Measurements from ENCODE around the gene ARHGAP26.
A peak's percentile ranks its signal among the peaks of the same experiment; 100 is the strongest.

Gene ARHGAP26

DNA sequence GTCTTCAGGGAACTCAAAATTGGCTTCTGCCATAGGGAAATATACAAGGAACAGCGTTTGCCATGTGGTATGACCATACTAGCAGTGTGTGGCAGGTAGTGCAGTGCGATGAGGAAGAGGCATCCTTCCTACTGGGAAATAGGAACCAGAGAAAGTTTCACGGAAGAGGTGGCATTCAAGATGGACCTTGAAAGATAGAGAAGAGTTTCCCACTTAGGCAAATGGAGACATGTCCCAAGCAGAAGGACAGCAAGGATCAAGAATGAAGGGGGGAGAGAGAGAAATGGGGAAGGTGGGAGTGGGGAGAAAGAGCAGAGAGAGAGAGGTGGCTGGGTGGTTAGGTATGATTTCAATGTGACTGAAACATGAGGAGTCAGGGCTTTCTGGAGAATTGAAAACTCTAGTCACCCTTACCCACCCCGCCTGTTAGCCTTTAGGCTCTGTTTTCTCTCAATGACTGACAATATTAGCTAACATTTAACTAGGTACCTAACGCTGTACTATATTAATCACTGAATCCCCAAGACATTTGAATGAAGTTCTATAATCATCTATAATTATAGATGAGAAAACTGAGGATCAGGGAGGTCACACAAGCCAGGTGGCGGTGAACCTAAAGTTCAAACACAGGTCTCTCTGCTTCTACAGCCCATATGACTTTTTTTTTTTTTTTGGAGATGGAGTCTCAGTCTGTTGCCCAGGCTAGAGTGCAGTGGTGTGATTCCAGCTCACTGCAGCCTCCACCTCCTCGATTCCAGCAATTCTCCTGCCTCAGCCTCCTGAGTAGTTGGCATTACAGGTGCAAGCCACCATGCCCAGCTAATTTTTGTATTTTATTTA, 462.0 kb downstream of the ARHGAP26 start:
- H3K27ac Mint-ChIP-seq = no peak overlapping the region
- H3K4me1 Mint-ChIP-seq = peaks cover 20 to 29% of the 10 kb centered on the region in 2 donors
- H3K27me3 Mint-ChIP-seq = peaks cover 0 to 11% of the 10 kb centered on the region in 2 donors
- no peak overlapping the region for H3K4me3 Mint-ChIP-seq
- ATAC-seq (replicated peaks) (peak in 1 of 2 donors; percentile 23), DNase-seq (no peak)
- no peaks in the 10 kb centered on the region for H3K36me3 Mint-ChIP-seq
- H3K9me3 Mint-ChIP-seq = peaks cover 0 to 1% of the 10 kb centered on the region in 2 donors

DNA sequence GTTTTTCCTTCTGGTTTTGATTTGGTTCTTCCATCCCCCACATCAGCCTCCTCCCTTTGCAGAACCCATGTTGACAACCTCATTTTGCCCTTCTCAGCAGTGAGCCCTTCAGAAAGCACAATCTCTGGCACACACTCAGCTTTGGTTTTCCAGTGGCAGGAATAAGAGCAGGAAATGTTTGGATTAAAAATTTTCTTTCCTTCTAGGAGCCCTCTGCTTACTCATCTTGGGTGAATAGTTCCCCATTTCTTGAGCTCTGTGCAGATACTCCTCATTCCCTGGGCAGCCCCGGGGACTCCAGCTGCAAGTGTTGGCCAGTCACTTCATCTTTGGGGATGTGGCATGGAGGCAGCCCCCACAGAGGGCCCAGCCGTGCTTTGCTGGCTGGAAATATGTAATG, 462.9 kb downstream of the ARHGAP26 start:
- ATAC-seq (replicated peaks) = no peak
- H3K27me3 Mint-ChIP-seq = peaks cover 0 to 11% of the 10 kb centered on the region in 2 donors
- H3K9me3 Mint-ChIP-seq = peaks cover 0 to 1% of the 10 kb centered on the region in 2 donors
- peaks cover 20 to 29% of the 10 kb centered on the region in 2 donors for H3K4me1 Mint-ChIP-seq
- DNase-seq = no peak
- no peaks in the 10 kb centered on the region for H3K36me3 Mint-ChIP-seq
- H3K4me3 Mint-ChIP-seq = no peak overlapping the region
- H3K27ac Mint-ChIP-seq = no peak overlapping the region

DNA sequence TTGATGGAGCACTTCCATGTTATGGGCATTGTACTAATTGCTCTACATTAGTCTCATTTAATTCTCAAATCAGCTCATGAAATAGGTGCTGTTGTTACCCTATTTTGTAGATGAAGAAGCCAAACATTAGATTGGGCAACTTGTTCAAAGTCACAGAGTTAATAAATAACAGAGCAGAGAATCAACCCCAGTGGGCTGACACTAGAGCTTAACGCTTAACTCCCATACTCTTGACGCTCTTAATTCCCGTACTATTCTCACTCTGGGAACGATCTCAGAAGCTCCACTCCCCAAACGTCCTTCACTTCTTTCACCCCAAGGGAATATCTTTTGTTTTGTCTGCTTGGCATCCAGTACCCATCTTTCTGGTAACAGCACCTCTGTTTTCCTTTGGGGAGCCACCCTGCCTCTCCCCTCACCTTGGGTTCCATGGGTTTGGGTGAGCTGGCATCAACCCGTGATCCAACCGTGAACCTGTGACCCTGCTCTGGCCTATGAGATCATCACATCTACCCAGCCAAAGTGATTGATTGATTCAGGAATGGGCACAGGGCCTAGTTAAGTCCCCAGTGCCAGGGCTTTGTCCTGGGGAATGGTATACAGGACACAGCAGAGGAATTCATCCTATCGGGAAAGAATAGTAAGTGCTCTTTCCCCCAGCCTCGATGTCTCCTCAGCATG, 464.1 kb downstream of the ARHGAP26 start:
- peaks cover 0 to 11% of the 10 kb centered on the region in 2 donors for H3K27me3 Mint-ChIP-seq
- peaks cover 20 to 26% of the 10 kb centered on the region in 2 donors for H3K4me1 Mint-ChIP-seq

GRCh38 chr5:143235423-143235822, 465.2 kb downstream of the ARHGAP26 start:
- DNase-seq (no peak), ATAC-seq (replicated peaks) (no peak)
- peaks cover 9 to 15% of the 10 kb centered on the region in 2 donors for H3K4me1 Mint-ChIP-seq
- no peaks in the 10 kb centered on the region for H3K36me3 Mint-ChIP-seq
- peaks cover 3% of the 10 kb centered on the region in 2 donors for H3K9me3 Mint-ChIP-seq
- H3K27me3 Mint-ChIP-seq = peaks cover 0 to 11% of the 10 kb centered on the region in 2 donors
- H3K4me3 Mint-ChIP-seq = no peak overlapping the region
- H3K27ac Mint-ChIP-seq = no peak overlapping the region

More for the DNA sequence above, 464.1 kb downstream of the ARHGAP26 start:
- no peak overlapping the region for H3K4me3 Mint-ChIP-seq
- no peak overlapping the region for H3K27ac Mint-ChIP-seq
- no peak for ATAC-seq (replicated peaks)
- DNase-seq = no peak
- peaks cover 3% of the 10 kb centered on the region in 2 donors for H3K9me3 Mint-ChIP-seq
- no peaks in the 10 kb centered on the region for H3K36me3 Mint-ChIP-seq

- peaks cover 0 to 11% of the 10 kb centered on the region in 2 donors for H3K27me3 Mint-ChIP-seq
- peaks cover 5 to 7% of the 10 kb centered on the region in 2 donors for H3K4me1 Mint-ChIP-seq
- peaks cover 3% of the 10 kb centered on the region in 2 donors for H3K9me3 Mint-ChIP-seq
- DNase-seq (no peak), ATAC-seq (replicated peaks) (no peak)
- H3K36me3 Mint-ChIP-seq = no peaks in the 10 kb centered on the region
- H3K4me3 Mint-ChIP-seq = no peak overlapping the region
- no peak overlapping the region for H3K27ac Mint-ChIP-seq
These were observed 466.5 kb downstream of the ARHGAP26 start for GRCh38 chr5:143236682-143237081.

DNA sequence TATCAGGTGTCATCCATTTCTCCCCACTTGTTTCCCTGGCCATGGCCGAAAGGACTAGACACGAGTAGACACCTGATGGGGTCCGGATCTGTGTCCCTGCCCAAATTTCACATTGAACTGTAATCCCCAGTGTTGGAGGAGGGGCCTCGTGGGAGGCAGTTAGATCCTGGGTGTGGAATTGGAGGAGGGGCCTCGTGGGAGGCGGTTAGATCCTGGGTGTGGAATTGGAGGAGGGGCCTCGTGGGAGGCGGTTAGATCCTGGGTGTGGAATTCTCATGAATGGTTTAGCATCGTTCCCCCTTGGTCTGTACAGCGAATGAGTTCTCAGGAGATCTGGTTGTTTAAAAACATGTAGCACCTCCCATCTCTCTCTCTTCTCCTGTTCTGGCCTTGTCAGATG, 467.5 kb downstream of the ARHGAP26 start:
- no peaks in the 10 kb centered on the region for H3K36me3 Mint-ChIP-seq
- no peak for DNase-seq
- no peak for ATAC-seq (replicated peaks)
- H3K4me3 Mint-ChIP-seq = no peak overlapping the region
- H3K4me1 Mint-ChIP-seq = peaks cover 0 to 3% of the 10 kb centered on the region in 2 donors
- H3K27ac Mint-ChIP-seq = no peak overlapping the region
- peaks cover 0 to 6% of the 10 kb centered on the region in 2 donors for H3K27me3 Mint-ChIP-seq
- H3K9me3 Mint-ChIP-seq = peaks cover 3% of the 10 kb centered on the region in 2 donors

DNA sequence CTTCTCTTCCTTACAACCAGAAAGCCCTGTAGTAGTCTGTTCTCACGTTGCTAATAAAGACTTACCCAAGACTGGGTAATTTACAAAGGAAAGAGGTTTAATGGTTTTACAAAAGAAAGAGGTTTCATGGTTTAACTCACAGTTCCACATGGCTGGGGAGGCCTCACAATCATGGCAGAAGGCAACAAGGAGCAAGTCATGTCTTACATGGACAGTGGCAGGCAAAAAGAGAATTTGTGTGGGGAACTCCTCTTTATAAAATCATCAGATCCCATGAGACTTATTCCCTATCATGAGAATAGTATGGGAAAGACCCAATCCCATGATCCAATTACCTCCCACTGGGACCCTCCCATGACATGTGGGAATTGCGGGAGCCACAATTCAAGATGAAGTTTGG, 468.4 kb downstream of the ARHGAP26 start:
- peaks cover 3% of the 10 kb centered on the region in 2 donors for H3K9me3 Mint-ChIP-seq
- no peak overlapping the region for H3K4me3 Mint-ChIP-seq
- DNase-seq (no peak), ATAC-seq (replicated peaks) (no peak)
- no peaks in the 10 kb centered on the region for H3K36me3 Mint-ChIP-seq
- peaks cover 0 to 1% of the 10 kb centered on the region in 2 donors for H3K4me1 Mint-ChIP-seq
- no peak overlapping the region for H3K27ac Mint-ChIP-seq
- H3K27me3 Mint-ChIP-seq = peaks cover 0 to 6% of the 10 kb centered on the region in 2 donors

DNA sequence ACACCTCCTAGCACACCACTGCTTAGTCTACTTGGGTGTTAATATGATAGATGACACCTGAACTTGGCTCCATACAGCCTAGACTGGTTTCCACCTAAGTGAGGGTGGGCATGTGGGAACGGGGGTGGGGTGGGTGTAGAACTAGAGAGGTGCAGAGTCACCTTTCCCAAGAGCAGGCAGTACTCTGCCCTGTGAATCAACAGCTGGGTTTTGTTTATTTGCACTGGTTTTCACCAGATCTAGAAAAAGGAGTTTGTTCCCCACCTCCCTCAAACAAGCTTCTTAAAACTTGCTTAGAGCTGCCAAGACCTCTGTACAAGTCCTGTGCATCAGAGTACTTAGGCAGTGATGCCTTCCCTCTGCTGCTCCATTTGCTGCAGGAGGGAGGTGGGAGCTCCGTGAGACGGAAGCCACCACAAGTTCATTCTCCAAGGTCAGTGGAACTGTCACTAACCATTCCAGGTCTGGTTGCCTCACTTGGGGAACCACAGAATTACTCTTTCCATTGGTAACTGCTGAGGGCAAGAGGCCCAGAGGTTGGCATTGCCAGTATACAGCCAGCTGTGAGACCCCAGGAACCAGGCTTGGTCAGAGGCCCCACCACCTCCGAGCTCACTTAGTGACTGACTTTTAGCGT, 469.8 kb downstream of the ARHGAP26 start:
- H3K27ac Mint-ChIP-seq = no peak overlapping the region
- H3K4me1 Mint-ChIP-seq = peaks cover 0 to 1% of the 10 kb centered on the region in 2 donors
- peaks cover 1 to 3% of the 10 kb centered on the region in 2 donors for H3K9me3 Mint-ChIP-seq
- ATAC-seq (replicated peaks) = no peak
- H3K27me3 Mint-ChIP-seq = no peaks in the 10 kb centered on the region
- H3K36me3 Mint-ChIP-seq = peaks cover 0 to 2% of the 10 kb centered on the region in 2 donors
- DNase-seq = no peak
- H3K4me3 Mint-ChIP-seq = no peak overlapping the region

DNA sequence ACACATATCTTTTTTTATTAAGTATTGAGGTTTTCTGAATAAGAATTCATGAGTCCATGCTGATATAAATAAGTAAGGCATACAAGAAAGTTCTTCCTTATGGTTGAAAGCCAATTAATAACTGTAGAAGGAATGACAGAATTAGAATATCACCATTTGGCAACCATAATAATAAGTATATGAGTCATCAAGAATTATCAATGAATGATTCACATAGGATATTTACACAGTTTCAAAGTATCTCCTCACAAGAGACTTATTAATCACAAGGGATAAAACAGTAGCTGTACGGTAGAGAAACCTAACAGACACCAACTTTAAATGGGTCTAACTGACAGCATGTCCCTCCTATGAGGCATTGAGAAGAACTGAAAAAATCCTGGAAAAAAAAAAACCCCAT, 471.7 kb downstream of the ARHGAP26 start:
- H3K27me3 Mint-ChIP-seq = no peaks in the 10 kb centered on the region
- H3K27ac Mint-ChIP-seq = no peak overlapping the region
- H3K9me3 Mint-ChIP-seq = peaks cover 3 to 7% of the 10 kb centered on the region in 2 donors
- H3K36me3 Mint-ChIP-seq = peaks cover 0 to 2% of the 10 kb centered on the region in 2 donors
- ATAC-seq (replicated peaks) (no peak), DNase-seq (no peak)
- peaks cover 0 to 1% of the 10 kb centered on the region in 2 donors for H3K4me1 Mint-ChIP-seq
- no peak overlapping the region for H3K4me3 Mint-ChIP-seq

- H3K4me3 Mint-ChIP-seq = no peak overlapping the region
- H3K36me3 Mint-ChIP-seq = peaks cover 0 to 2% of the 10 kb centered on the region in 2 donors
These were observed 472.9 kb downstream of the ARHGAP26 start for GRCh38 chr5:143243103-143243502.

GRCh38 chr5:143244000-143244736, 474.0 kb downstream of the ARHGAP26 start:
- DNase-seq (no peak), ATAC-seq (replicated peaks) (no peak)
- peaks cover 5 to 12% of the 10 kb centered on the region in 2 donors for H3K9me3 Mint-ChIP-seq
- no peak overlapping the region for H3K4me3 Mint-ChIP-seq
- H3K27me3 Mint-ChIP-seq = no peaks in the 10 kb centered on the region
- no peaks in the 10 kb centered on the region for H3K4me1 Mint-ChIP-seq
- peaks cover 0 to 2% of the 10 kb centered on the region in 2 donors for H3K36me3 Mint-ChIP-seq
- H3K27ac Mint-ChIP-seq = no peak overlapping the region

More at GRCh38 chr5:143243103-143243502, 472.9 kb downstream of the ARHGAP26 start:
- no peaks in the 10 kb centered on the region for H3K27me3 Mint-ChIP-seq
- H3K9me3 Mint-ChIP-seq = peaks cover 8 to 13% of the 10 kb centered on the region in 2 donors
- ATAC-seq (replicated peaks) (no peak), DNase-seq (no peak)
- H3K4me1 Mint-ChIP-seq = peaks cover 0 to 1% of the 10 kb centered on the region in 2 donors
- no peak overlapping the region for H3K27ac Mint-ChIP-seq

- no peak for DNase-seq
- Mint-ChIP-seq H3K27me3 (no peaks in the 10 kb centered on the region), H3K27ac (no peak overlapping the region), H3K36me3 (peaks cover 0 to 2% of the 10 kb centered on the region in 2 donors), H3K9me3 (peaks cover 5 to 12% of the 10 kb centered on the region in 2 donors), H3K4me1 (no peaks in the 10 kb centered on the region), H3K4me3 (no peak overlapping the region)
- ATAC-seq (replicated peaks) = no peak
These were observed 474.8 kb downstream of the ARHGAP26 start for GRCh38 chr5:143244990-143245389.

- peaks cover 5 to 12% of the 10 kb centered on the region in 2 donors for H3K9me3 Mint-ChIP-seq
- no peak overlapping the region for H3K27ac Mint-ChIP-seq
- H3K4me3 Mint-ChIP-seq = no peak overlapping the region
- ATAC-seq (replicated peaks) (no peak), DNase-seq (no peak)
- no peaks in the 10 kb centered on the region for H3K27me3 Mint-ChIP-seq
- H3K36me3 Mint-ChIP-seq = peaks cover 0 to 2% of the 10 kb centered on the region in 2 donors
- peaks cover 0 to 5% of the 10 kb centered on the region in 2 donors for H3K4me1 Mint-ChIP-seq
These were observed 475.9 kb downstream of the ARHGAP26 start for GRCh38 chr5:143245929-143246561.

Data from stimulated activated naive B cell treated with anti-CD40 and anti-IgM and Interleukin-4, amounts not matched to agents 10 μg/mL and 1 μg/mL and 100 μg/mL, for 72 hours (primary cell).